ENCODE data around the gene PNLIP.

DNA sequence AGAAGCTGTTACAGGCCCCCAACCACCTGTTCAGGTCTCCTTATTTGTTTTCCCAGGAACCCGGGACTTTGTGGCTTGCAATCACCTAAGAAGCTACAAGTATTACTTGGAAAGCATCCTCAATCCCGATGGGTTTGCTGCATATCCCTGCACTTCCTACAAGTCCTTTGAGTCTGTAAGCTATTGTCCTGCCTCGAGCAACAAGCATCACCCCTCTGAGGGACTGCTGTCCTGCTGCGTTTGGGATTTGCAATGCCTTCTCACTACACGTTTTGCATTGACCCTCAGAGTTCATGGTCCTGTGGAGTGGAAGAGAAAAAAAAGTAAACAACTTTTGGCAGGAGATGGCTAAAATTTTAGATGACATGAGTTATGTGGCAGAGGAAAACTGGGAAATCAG is 54.3 kb downstream of the PNLIP start:
- TF ChIP-seq, protein P1, sequence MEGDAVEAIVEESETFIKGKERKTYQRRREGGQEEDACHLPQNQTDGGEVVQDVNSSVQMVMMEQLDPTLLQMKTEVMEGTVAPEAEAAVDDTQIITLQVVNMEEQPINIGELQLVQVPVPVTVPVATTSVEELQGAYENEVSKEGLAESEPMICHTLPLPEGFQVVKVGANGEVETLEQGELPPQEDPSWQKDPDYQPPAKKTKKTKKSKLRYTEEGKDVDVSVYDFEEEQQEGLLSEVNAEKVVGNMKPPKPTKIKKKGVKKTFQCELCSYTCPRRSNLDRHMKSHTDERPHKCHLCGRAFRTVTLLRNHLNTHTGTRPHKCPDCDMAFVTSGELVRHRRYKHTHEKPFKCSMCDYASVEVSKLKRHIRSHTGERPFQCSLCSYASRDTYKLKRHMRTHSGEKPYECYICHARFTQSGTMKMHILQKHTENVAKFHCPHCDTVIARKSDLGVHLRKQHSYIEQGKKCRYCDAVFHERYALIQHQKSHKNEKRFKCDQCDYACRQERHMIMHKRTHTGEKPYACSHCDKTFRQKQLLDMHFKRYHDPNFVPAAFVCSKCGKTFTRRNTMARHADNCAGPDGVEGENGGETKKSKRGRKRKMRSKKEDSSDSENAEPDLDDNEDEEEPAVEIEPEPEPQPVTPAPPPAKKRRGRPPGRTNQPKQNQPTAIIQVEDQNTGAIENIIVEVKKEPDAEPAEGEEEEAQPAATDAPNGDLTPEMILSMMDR (IDR thresholded peaks at IDR 0.05; ENCODE audit: low read length), result no peak
- no peak for TF ChIP-seq EZH2 (IDR thresholded peaks at IDR 0.05; ENCODE audit: borderline replicate concordance, low read length)
